ENCODE measurements around the gene TNIP2. TPM values are rescaled to one million over a fixed set of nuclear protein-coding genes. Genes with fewer than 3 reads are reported as not detected.
A peak's percentile ranks its signal among the peaks of the same experiment; 100 is the strongest.

Gene TNIP2
- total and polyA plus RNA-seq, 2 of the 13 experiments (the other 11 are each of a cell fraction or from before 2014, with no cell fraction given): 25.6 to 38.0 TPM

DNA sequence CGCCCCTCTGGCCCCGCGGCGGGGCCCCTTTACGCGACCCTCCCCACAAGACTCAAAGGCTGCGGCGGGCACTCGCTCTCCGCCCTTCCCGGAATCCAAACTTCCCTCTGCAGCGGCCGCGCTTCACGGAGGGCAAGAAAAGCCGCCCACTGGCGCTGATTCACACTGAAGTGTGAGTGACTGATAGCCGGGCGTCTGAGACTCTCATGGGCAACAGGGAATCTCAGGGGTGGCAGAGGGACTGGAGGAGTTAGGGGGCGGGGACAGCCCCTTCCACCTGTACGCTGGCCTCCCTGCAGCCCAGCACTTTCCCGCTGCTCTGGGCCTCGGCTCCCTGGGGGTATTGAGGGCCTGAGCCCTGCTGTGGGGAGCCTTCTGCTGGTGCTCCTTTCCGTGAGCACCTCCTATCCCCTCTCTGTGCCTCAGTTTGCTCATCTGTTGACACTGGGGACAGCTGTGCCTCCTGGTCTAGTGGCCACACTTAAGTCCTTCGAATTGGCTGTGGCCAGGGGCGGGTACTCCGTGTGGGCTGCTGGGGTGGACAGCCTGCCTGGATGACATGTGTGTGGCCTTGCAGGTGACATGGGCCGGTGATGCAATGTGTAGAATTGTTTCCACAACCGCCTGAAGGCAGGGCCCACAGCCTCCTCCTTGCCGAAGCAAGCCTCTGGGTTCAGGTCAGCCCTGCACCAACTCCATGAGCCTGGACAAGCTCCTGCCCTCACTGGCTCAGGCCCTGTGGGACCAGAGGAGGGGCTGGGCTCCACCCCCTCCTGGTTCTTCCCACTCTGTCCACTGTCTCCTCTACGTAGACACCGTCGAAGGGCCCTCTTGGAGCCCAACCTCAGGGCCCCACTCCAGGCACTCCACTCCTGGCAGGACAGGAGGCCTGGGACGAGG, 37.7 kb upstream of the TNIP2 start (continued):
- TF ChIP-seq ZNF878 (CRISPR knock-in tag; IDR thresholded peaks at IDR 0.05) (peak; percentile 40; the same call in 1 of the 2 replicates), ZNF30 (CRISPR knock-in tag; IDR thresholded peaks at IDR 0.05) (peak; percentile 62; the same call in 1 of the 2 replicates), ZNF629 (CRISPR knock-in tag; conservative IDR thresholded peaks at IDR 0.05) (peak; percentile 14; the same call in 1 of the 2 replicates), ZNF143 (CRISPR knock-in tag; IDR thresholded peaks at IDR 0.05) (0 out of 2 replicates have a peak, but pooled peaks have one; percentile 15), PHF8 (CRISPR knock-in tag; IDR thresholded peaks at IDR 0.05) (peak; percentile 43), ZNF33B (CRISPR knock-in tag; IDR thresholded peaks at IDR 0.05) (peak; percentile 35; the same call in 1 of the 2 replicates), CCDC6 (CRISPR knock-in tag; IDR thresholded peaks at IDR 0.05) (peak; percentile 73; the same call in 1 of the 2 replicates), ZMYM4 (CRISPR knock-in tag; IDR thresholded peaks at IDR 0.05) (0 out of 2 replicates have a peak, but pooled peaks have one; percentile 42), SAP130 (CRISPR knock-in tag; IDR thresholded peaks at IDR 0.05; ENCODE audit: low read depth) (peak; percentile 90), DMAP1 (CRISPR knock-in tag; IDR thresholded peaks at IDR 0.05) (peak; percentile 75; the same call in 1 of the 2 replicates), DRAP1 (CRISPR knock-in tag; IDR thresholded peaks at IDR 0.05) (peak; percentile 8; the same call in 1 of the 2 replicates), ZBTB33 (CRISPR knock-in tag; IDR thresholded peaks at IDR 0.05) (peak; percentile 26; the same call in 1 of the 2 replicates), ZNF776 (CRISPR knock-in tag; IDR thresholded peaks at IDR 0.05) (0 out of 2 replicates have a peak, but pooled peaks have one; percentile 25), YEATS4 (CRISPR knock-in tag; IDR thresholded peaks at IDR 0.05; ENCODE audit: borderline replicate concordance) (peak; percentile 73; the same call in 1 of the 2 replicates), ZNF34 (CRISPR knock-in tag; IDR thresholded peaks at IDR 0.05; ENCODE audit: borderline replicate concordance) (no peak), ZNF747 (CRISPR knock-in tag; IDR thresholded peaks at IDR 0.05; ENCODE audit: borderline replicate concordance) (peak; percentile 67; the same call in 1 of the 2 replicates), ZNF780A (CRISPR knock-in tag; IDR thresholded peaks at IDR 0.05) (0 out of 2 replicates have a peak, but pooled peaks have one; percentile 56), HOXD1 (CRISPR knock-in tag; IDR thresholded peaks at IDR 0.05) (peak; percentile 61; the same call in 1 of the 2 replicates), PTBP1 (IDR thresholded peaks at IDR 0.05; ENCODE audit: low read depth, low read length, poor library complexity, severe bottlenecking) (no peak), TRIM24 (CRISPR knock-in tag; IDR thresholded peaks at IDR 0.05) (no peak)
- TF ChIP-seq, protein P1, sequence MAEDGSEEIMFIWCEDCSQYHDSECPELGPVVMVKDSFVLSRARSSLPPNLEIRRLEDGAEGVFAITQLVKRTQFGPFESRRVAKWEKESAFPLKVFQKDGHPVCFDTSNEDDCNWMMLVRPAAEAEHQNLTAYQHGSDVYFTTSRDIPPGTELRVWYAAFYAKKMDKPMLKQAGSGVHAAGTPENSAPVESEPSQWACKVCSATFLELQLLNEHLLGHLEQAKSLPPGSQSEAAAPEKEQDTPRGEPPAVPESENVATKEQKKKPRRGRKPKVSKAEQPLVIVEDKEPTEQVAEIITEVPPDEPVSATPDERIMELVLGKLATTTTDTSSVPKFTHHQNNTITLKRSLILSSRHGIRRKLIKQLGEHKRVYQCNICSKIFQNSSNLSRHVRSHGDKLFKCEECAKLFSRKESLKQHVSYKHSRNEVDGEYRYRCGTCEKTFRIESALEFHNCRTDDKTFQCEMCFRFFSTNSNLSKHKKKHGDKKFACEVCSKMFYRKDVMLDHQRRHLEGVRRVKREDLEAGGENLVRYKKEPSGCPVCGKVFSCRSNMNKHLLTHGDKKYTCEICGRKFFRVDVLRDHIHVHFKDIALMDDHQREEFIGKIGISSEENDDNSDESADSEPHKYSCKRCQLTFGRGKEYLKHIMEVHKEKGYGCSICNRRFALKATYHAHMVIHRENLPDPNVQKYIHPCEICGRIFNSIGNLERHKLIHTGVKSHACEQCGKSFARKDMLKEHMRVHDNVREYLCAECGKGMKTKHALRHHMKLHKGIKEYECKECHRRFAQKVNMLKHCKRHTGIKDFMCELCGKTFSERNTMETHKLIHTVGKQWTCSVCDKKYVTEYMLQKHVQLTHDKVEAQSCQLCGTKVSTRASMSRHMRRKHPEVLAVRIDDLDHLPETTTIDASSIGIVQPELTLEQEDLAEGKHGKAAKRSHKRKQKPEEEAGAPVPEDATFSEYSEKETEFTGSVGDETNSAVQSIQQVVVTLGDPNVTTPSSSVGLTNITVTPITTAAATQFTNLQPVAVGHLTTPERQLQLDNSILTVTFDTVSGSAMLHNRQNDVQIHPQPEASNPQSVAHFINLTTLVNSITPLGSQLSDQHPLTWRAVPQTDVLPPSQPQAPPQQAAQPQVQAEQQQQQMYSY (CRISPR knock-in tag; IDR thresholded peaks at IDR 0.05): peak; percentile 83
- TF ChIP-seq, protein P2, sequence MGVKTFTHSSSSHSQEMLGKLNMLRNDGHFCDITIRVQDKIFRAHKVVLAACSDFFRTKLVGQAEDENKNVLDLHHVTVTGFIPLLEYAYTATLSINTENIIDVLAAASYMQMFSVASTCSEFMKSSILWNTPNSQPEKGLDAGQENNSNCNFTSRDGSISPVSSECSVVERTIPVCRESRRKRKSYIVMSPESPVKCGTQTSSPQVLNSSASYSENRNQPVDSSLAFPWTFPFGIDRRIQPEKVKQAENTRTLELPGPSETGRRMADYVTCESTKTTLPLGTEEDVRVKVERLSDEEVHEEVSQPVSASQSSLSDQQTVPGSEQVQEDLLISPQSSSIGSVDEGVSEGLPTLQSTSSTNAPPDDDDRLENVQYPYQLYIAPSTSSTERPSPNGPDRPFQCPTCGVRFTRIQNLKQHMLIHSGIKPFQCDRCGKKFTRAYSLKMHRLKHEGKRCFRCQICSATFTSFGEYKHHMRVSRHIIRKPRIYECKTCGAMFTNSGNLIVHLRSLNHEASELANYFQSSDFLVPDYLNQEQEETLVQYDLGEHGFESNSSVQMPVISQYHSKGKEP (CRISPR knock-in tag; IDR thresholded peaks at IDR 0.05): no peak
